Hepatocyte (in vitro differentiated cells): ENCODE data around the gene ERCC1.

Experiments
- EZH2 ChIP-seq: fragments of 200-600 bp; sonication (generic); IDR thresholded peaks from 2 replicates; pipeline ENCODE4 v1.6.1; 2016; ENCODE audit warnings: antibody characterized with exemption, mild to moderate bottlenecking, borderline replicate concordance
- TF ChIP-seq, protein P1 (sequence below): fragments of 200-600 bp; sonication (generic); IDR thresholded peaks from 2 replicates; pipeline ENCODE4 v1.5.1; 2016; ENCODE audit warnings: antibody characterized with exemption, mild to moderate bottlenecking; ENCODE audit not compliant: poor library complexity

- TF ChIP-seq, protein P1, sequence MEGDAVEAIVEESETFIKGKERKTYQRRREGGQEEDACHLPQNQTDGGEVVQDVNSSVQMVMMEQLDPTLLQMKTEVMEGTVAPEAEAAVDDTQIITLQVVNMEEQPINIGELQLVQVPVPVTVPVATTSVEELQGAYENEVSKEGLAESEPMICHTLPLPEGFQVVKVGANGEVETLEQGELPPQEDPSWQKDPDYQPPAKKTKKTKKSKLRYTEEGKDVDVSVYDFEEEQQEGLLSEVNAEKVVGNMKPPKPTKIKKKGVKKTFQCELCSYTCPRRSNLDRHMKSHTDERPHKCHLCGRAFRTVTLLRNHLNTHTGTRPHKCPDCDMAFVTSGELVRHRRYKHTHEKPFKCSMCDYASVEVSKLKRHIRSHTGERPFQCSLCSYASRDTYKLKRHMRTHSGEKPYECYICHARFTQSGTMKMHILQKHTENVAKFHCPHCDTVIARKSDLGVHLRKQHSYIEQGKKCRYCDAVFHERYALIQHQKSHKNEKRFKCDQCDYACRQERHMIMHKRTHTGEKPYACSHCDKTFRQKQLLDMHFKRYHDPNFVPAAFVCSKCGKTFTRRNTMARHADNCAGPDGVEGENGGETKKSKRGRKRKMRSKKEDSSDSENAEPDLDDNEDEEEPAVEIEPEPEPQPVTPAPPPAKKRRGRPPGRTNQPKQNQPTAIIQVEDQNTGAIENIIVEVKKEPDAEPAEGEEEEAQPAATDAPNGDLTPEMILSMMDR: no peak
- TF ChIP-seq EZH2: no peak
Measured at GRCh38 chr19:45400192-45400591, 23.5 kb downstream of the ERCC1 start.
